Hepatocyte (in vitro differentiated cells): ENCODE measurements around the gene TEX35. TPM values are rescaled to one million over a fixed set of nuclear protein-coding genes. Genes with fewer than 3 reads are reported as not detected.

Source experiments
- DNase-seq: peaks from one replicate; pipeline ENCODE4 v3.0.0-alpha.2; 2016; ENCODE audit warnings: low spot score
- H2AFZ ChIP-seq: fragments of 200-600 bp; sonication (generic); 2 replicates; pipeline ENCODE4 v1.6.0; 2016; ENCODE audit warnings: antibody characterized with exemption, mild to moderate bottlenecking
- H3K27ac ChIP-seq: fragments of 200-600 bp; sonication (generic); 2 replicates; pipeline ENCODE4 v1.5.1; 2016; ENCODE audit warnings: mild to moderate bottlenecking
- H3K27me3 ChIP-seq: fragments of 200-600 bp; sonication (generic); 2 replicates; pipeline ENCODE4 v1.6.1; 2016
- H3K36me3 ChIP-seq: fragments of 200-600 bp; sonication (generic); replicated peaks from 2 replicates; pipeline ENCODE4 v1.5.1; 2016; ENCODE audit warnings: low read depth; ENCODE audit not compliant: insufficient read depth
- H3K4me1 ChIP-seq: fragments of 200-600 bp; sonication (generic); 2 replicates; pipeline ENCODE4 v1.5.1; 2016; ENCODE audit warnings: mild to moderate bottlenecking, moderate library complexity; ENCODE audit not compliant: insufficient read depth
- H3K4me2 ChIP-seq: fragments of 200-600 bp; sonication (generic); 2 replicates; pipeline ENCODE4 v1.6.0; 2016
- H3K4me3 ChIP-seq: fragments of 200-600 bp; sonication (generic); 2 replicates; pipeline ENCODE4 v1.5.1; 2016; ENCODE audit warnings: mild to moderate bottlenecking
- H3K79me2 ChIP-seq: fragments of 200-600 bp; sonication (generic); 2 replicates; pipeline ENCODE4 v1.6.0; 2017; ENCODE audit warnings: mild to moderate bottlenecking
- H3K9me2 ChIP-seq: fragments of 200-600 bp; sonication (generic); replicated peaks from 2 replicates; pipeline ENCODE4 v1.6.0; 2017; ENCODE audit warnings: mild to moderate bottlenecking; ENCODE audit not compliant: insufficient read depth
- H3K9me3 ChIP-seq: fragments of 200-600 bp; sonication (generic); 2 replicates; pipeline ENCODE4 v1.5.1; 2016; ENCODE audit warnings: low read depth, mild to moderate bottlenecking
- H4K20me1 ChIP-seq: fragments of 200-600 bp; sonication (generic); 2 replicates; pipeline ENCODE4 v1.6.0; 2016; ENCODE audit warnings: mild to moderate bottlenecking; ENCODE audit not compliant: insufficient read depth, poor library complexity, severe bottlenecking
- EZH2 ChIP-seq: fragments of 200-600 bp; sonication (generic); IDR thresholded peaks from 2 replicates; pipeline ENCODE4 v1.6.1; 2016; ENCODE audit warnings: antibody characterized with exemption, mild to moderate bottlenecking, borderline replicate concordance
- EZH2phosphoT487 ChIP-seq: fragments of 200-600 bp; sonication (generic); IDR thresholded peaks from one replicate; pipeline ENCODE4 v1.6.1; 2018; ENCODE audit warnings: antibody characterized with exemption, mild to moderate bottlenecking, low read depth, moderate library complexity; ENCODE audit not compliant: unreplicated experiment, severe bottlenecking
- WGBS: methylation state at CpG from one replicate; pipeline ENCODE4 v1.1.6; 2016; ENCODE audit warnings: low lambda C conversion rate; ENCODE audit errors: missing lambda C conversion rate; 5-methylcytosine and 5-hydroxymethylcytosine counted together
- polyA plus RNA-seq: library from polyadenylated mRNA; unstranded; fragments of >200 nt; fragmentation: Nextera tagmentation; extraction: Ambion mirVana; gene quantifications from 2 replicates; pipeline ENCODE4 v1.2.1, GENCODE V29; 2016
- total RNA-seq: library from RNA; depleted of rRNA; stranded (reverse); fragments of >200 nt; gene quantifications from 2 replicates; pipeline ENCODE4 v1.2.3, GENCODE V29; 2014
- TF ChIP-seq, protein P1 (sequence below): fragments of 200-600 bp; sonication (generic); IDR thresholded peaks from 2 replicates; pipeline ENCODE4 v1.5.1; 2016; ENCODE audit warnings: antibody characterized with exemption, mild to moderate bottlenecking; ENCODE audit not compliant: poor library complexity

TEX35 gene
- total and polyA plus RNA-seq, 2 experiments from 2014 or later = not detected

DNA sequence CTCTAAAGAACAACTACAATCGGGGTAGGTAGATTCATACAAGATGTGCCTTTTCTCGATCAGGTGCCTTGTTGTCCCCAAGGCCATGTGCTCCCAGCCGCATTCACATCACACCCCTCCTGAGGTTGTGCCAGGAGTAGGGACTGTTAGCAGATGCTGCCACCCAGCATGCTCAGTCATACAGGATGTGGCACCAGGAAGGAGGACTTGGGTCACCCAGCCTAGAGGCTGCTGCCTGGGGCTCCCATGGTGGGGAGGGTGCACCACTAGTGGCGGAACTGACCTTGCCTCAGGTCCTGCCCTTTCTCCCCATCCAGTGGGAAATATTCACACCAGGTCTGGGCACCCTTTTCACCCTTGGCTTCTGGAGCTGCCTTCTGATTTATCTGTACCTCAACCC is 8.3 kb downstream of the TEX35 start:
- Histone ChIP-seq H4K20me1 (no peaks in the 10 kb centered on the region), H3K4me3 (no peak overlapping the region), H3K4me1 (no peaks in the 10 kb centered on the region), H3K27ac (no peak overlapping the region), H3K9me2 (no peaks in the 10 kb centered on the region), H3K36me3 (no peaks in the 10 kb centered on the region), H3K4me2 (no peak overlapping the region), H2AFZ (no peak overlapping the region), H3K9me3 (no peaks in the 10 kb centered on the region), H3K79me2 (no peaks in the 10 kb centered on the region), H3K27me3 (no peaks in the 10 kb centered on the region)
- DNase-seq = no peak
- TF ChIP-seq EZH2 (no peak), EZH2phosphoT487 (no peak)
- 94% methylated on average over 4 of the region's 4 CpGs for WGBS

- no peak overlapping the region for H3K4me2 ChIP-seq
- no peaks in the 10 kb centered on the region for H3K27me3 ChIP-seq
- DNase-seq = no peak
- H3K4me3 ChIP-seq = no peak overlapping the region
- TF ChIP-seq, protein P1, sequence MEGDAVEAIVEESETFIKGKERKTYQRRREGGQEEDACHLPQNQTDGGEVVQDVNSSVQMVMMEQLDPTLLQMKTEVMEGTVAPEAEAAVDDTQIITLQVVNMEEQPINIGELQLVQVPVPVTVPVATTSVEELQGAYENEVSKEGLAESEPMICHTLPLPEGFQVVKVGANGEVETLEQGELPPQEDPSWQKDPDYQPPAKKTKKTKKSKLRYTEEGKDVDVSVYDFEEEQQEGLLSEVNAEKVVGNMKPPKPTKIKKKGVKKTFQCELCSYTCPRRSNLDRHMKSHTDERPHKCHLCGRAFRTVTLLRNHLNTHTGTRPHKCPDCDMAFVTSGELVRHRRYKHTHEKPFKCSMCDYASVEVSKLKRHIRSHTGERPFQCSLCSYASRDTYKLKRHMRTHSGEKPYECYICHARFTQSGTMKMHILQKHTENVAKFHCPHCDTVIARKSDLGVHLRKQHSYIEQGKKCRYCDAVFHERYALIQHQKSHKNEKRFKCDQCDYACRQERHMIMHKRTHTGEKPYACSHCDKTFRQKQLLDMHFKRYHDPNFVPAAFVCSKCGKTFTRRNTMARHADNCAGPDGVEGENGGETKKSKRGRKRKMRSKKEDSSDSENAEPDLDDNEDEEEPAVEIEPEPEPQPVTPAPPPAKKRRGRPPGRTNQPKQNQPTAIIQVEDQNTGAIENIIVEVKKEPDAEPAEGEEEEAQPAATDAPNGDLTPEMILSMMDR = no peak
- TF ChIP-seq EZH2phosphoT487 = no peak
- TF ChIP-seq EZH2 = no peak
- no peaks in the 10 kb centered on the region for H3K9me3 ChIP-seq
- no peaks in the 10 kb centered on the region for H3K79me2 ChIP-seq
- H2AFZ ChIP-seq = no peak overlapping the region
- H3K9me2 ChIP-seq = no peaks in the 10 kb centered on the region
- H3K4me1 ChIP-seq = peaks cover 11% of the 10 kb centered on the region
- no peaks in the 10 kb centered on the region for H3K36me3 ChIP-seq
- H4K20me1 ChIP-seq = no peaks in the 10 kb centered on the region
- WGBS = 93% methylated on average over 4 of the region's 4 CpGs
- H3K27ac ChIP-seq = no peak overlapping the region
These were observed 14.2 kb downstream of the TEX35 start for GRCh38 chr1:178527117-178527516.

GRCh38 chr1:178528228-178528952 is 15.5 kb downstream of the TEX35 start:
- Histone ChIP-seq H2AFZ (no peak overlapping the region), H4K20me1 (no peaks in the 10 kb centered on the region), H3K9me3 (no peaks in the 10 kb centered on the region), H3K9me2 (no peaks in the 10 kb centered on the region), H3K36me3 (no peaks in the 10 kb centered on the region), H3K4me1 (peaks cover 11% of the 10 kb centered on the region), H3K27me3 (no peaks in the 10 kb centered on the region), H3K4me2 (no peak overlapping the region), H3K27ac (no peak overlapping the region), H3K79me2 (no peaks in the 10 kb centered on the region), H3K4me3 (no peak overlapping the region)
- TF ChIP-seq EZH2 = no peak
- TF ChIP-seq, protein P1 = no peak
- TF ChIP-seq EZH2phosphoT487 = no peak
- no peak for DNase-seq
- WGBS = 91% methylated on average over 10 of the region's 10 CpGs

DNA sequence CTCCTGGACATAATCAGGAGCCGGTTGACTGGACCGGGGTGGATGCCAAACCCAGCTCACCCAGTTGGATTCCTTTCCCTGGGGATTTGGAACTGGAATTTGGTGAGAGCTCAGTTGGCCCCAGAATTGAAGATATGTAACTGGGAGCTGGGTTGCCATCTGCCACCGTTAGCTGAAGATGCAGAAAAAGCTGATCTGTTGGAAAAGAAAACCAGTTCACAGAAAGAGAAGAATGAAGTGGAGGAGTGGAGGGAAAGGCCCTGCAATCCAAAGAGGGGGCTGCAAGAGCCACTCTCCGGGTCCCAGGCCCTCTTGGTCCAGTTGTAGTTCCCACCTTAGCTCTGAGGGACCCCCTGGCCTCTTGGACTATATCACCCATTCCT is 16.0 kb downstream of the TEX35 start:
- no peak for DNase-seq
- Histone ChIP-seq H3K27me3 (no peaks in the 10 kb centered on the region), H4K20me1 (no peaks in the 10 kb centered on the region), H3K79me2 (no peaks in the 10 kb centered on the region), H3K4me3 (no peak overlapping the region), H3K9me2 (no peaks in the 10 kb centered on the region), H3K4me2 (no peak overlapping the region), H3K9me3 (no peaks in the 10 kb centered on the region), H3K36me3 (no peaks in the 10 kb centered on the region), H3K27ac (no peak overlapping the region), H2AFZ (no peak overlapping the region), H3K4me1 (peaks cover 11% of the 10 kb centered on the region)
- 91% methylated on average over 4 of the region's 4 CpGs for WGBS
- TF ChIP-seq EZH2phosphoT487 (no peak), EZH2 (no peak)
- TF ChIP-seq, protein P1 = no peak
